Measurements from ENCODE around the gene MSL1.

Gene MSL1

GRCh38 chr17:40105861-40106759, 15.7 kb upstream of the MSL1 start:
- DNase-seq, result peak; percentile 41

GRCh38 chr17:40106760-40107521, 14.8 kb upstream of the MSL1 start:
- peak; percentile 84 for DNase-seq

GRCh38 chr17:40107522-40108174, 14.1 kb upstream of the MSL1 start:
- DNase-seq, result peak; percentile 41

- DNase-seq, result peak; percentile 16
These were observed 12.6 kb upstream of the MSL1 start for GRCh38 chr17:40108970-40109824.

GRCh38 chr17:40110026-40110845, 11.5 kb upstream of the MSL1 start:
- peak; percentile 29 for DNase-seq

GRCh38 chr17:40111221-40112128, 10.3 kb upstream of the MSL1 start:
- peak; percentile 95 for DNase-seq

GRCh38 chr17:40112191-40112711, 9.5 kb upstream of the MSL1 start:
- no peak for DNase-seq

- DNase-seq, result peak; percentile 83
These were observed 9.1 kb upstream of the MSL1 start for GRCh38 chr17:40112718-40113109.

- peak; percentile 98 for DNase-seq
These were observed 8.5 kb upstream of the MSL1 start for GRCh38 chr17:40113110-40113906.

GRCh38 chr17:40113907-40114245, 7.9 kb upstream of the MSL1 start:
- no peak for DNase-seq

- no peak for DNase-seq
These were observed 6.7 kb upstream of the MSL1 start for GRCh38 chr17:40115101-40115436.

- DNase-seq, result peak; percentile 69
These were observed 596 bp downstream of the MSL1 start for GRCh38 chr17:40122136-40122998.

GRCh38 chr17:40122999-40123810, 1.4 kb downstream of the MSL1 start:
- peak; percentile 70 for DNase-seq

- DNase-seq, result no peak
These were observed 2.0 kb downstream of the MSL1 start for GRCh38 chr17:40123811-40124114.

GRCh38 chr17:40124279-40125141, 2.7 kb downstream of the MSL1 start:
- DNase-seq, result no peak

GRCh38 chr17:40129498-40129897, 7.7 kb downstream of the MSL1 start:
- DNase-seq, result no peak
